ENCODE measurements around the gene RAB4B. TPM values are rescaled to one million over a fixed set of nuclear protein-coding genes. Genes with fewer than 3 reads are reported as not detected.

Gene RAB4B
- total RNA-seq, 1 experiment from 2014 or later = 9.1 TPM

DNA sequence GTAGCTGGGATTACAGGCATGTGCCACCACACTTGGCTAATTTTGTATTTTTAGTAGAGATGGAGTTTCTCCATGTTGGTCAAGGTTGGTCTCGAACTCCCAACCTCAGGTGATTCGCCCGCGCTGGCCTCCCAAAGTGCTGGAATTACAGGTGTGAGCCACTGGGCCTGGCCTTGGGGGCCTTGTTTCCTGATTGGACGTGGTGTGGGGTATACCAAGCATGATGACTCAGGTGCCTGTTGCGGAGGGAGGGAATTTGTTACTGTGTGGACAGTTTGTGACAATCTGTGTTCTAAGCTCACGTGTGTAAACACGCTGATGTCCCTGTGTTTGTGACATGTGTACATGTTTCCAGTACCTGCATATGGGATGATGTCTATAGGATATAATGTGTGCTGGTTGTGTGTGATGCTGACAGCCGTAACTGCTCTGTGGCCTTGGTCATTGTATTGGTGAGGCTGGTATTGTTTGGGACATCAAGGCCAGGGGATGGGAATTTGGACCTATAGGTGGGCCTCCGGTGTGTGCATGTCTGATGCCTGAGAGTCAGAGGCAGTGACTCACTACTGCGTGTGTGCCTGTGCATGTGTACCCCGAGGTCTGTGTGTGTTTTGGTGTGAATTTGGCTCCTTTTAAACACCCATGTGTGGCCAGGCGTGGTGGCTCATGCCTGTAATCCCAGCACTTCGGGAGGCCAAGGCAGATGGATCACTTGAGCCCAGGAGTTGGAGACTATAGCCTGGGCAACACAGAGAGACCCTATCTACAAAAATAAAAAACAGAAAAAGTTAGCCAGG is 19.3 kb downstream of the RAB4B start:
- Histone ChIP-seq H3K4me3 (ENCODE audit: low read depth, low read length, poor library complexity, severe bottlenecking) (peak overlapping the region; percentile 50), H3K9me3 (ENCODE audit: low read depth, low read length, poor library complexity, severe bottlenecking) (no peaks in the 10 kb centered on the region), H3K27ac (ENCODE audit: low read depth, low read length, poor library complexity, severe bottlenecking) (no peak overlapping the region), H3K4me1 (ENCODE audit: insufficient read depth, low read length, poor library complexity, severe bottlenecking) (peaks cover 26% of the 10 kb centered on the region), H3K27me3 (replicated peaks; ENCODE audit: insufficient read depth, low read depth, low read length, poor library complexity) (no peaks in the 10 kb centered on the region), H3K36me3 (ENCODE audit: insufficient read depth, low read length, poor library complexity, severe bottlenecking) (peaks cover 16% of the 10 kb centered on the region)
- TF ChIP-seq EZH2 (IDR thresholded peaks at IDR 0.05; ENCODE audit: borderline replicate concordance, low read depth, low read length, poor library complexity, severe bottlenecking) = no peak
- TF ChIP-seq, protein P1, sequence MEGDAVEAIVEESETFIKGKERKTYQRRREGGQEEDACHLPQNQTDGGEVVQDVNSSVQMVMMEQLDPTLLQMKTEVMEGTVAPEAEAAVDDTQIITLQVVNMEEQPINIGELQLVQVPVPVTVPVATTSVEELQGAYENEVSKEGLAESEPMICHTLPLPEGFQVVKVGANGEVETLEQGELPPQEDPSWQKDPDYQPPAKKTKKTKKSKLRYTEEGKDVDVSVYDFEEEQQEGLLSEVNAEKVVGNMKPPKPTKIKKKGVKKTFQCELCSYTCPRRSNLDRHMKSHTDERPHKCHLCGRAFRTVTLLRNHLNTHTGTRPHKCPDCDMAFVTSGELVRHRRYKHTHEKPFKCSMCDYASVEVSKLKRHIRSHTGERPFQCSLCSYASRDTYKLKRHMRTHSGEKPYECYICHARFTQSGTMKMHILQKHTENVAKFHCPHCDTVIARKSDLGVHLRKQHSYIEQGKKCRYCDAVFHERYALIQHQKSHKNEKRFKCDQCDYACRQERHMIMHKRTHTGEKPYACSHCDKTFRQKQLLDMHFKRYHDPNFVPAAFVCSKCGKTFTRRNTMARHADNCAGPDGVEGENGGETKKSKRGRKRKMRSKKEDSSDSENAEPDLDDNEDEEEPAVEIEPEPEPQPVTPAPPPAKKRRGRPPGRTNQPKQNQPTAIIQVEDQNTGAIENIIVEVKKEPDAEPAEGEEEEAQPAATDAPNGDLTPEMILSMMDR (conservative IDR thresholded peaks at IDR 0.05; ENCODE audit: low read depth, low read length) = no peak
- intact Hi-C loops (cut with micrococcal nuclease; ENCODE audit: unreplicated experiment) = no loop called here
- BruUV-seq (replicated peaks) = no TSS peak
- CTCF ChIA-PET = no interaction called here
- no peak for DNase-seq (ENCODE audit: low spot score)
- POLR2A ChIA-PET (ENCODE audit: low non-redundant PET) = no interaction called here

DNA sequence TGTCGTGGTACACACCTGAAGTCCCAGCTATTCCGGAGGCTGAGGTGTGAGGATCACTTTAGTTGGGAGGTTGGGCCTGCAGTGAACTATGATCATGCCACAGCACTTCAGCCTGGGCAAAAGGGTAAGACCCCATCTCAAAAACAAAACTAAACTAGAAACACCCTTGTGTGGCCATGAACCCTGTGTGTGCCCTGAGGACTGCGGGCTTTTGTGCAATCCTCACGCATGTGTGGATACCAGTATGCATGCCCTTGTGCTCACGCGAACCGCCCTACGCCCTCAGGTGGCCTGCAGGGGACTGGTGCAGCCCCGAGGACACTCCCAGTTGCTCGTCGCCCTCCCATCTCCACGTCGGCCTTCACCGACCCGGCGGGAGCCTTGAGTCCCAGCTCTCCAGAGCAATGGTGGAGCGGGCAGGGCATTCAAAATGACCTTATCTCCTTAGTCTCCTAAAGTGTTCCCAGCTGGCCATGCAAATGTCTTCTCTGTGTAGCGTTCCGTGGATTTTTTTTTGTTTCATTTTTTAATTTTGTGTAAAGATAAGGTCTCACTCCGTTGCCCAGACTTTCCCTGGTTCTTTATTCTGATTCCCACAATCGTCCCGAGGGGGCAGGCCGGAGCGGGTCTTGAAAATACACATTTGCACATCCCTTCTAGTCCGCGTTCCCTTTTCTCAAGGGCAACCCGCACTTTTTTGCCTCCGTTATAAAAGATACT is 20.1 kb downstream of the RAB4B start:
- CTCF ChIA-PET = interaction anchor here (0.7 to 1.0 kb wide), 2 partner anchors 9 to 19 kb away, joined by 5 to 10 read pairs; partner anchors contain the start of gene RAB4B
- TF ChIP-seq, protein P1 (conservative IDR thresholded peaks at IDR 0.05; ENCODE audit: low read depth, low read length) = peak; percentile 57
- no peak for TF ChIP-seq EZH2 (IDR thresholded peaks at IDR 0.05; ENCODE audit: borderline replicate concordance, low read depth, low read length, poor library complexity, severe bottlenecking)
- BruUV-seq (replicated peaks) = no TSS peak
- Histone ChIP-seq H3K27ac (ENCODE audit: low read depth, low read length, poor library complexity, severe bottlenecking) (peak overlapping the region; percentile 62), H3K9me3 (ENCODE audit: low read depth, low read length, poor library complexity, severe bottlenecking) (no peaks in the 10 kb centered on the region), H3K4me3 (ENCODE audit: low read depth, low read length, poor library complexity, severe bottlenecking) (peak overlapping the region; percentile 50), H3K27me3 (replicated peaks; ENCODE audit: insufficient read depth, low read depth, low read length, poor library complexity) (no peaks in the 10 kb centered on the region), H3K36me3 (ENCODE audit: insufficient read depth, low read length, poor library complexity, severe bottlenecking) (peaks cover 21% of the 10 kb centered on the region), H3K4me1 (ENCODE audit: insufficient read depth, low read length, poor library complexity, severe bottlenecking) (peaks cover 34% of the 10 kb centered on the region)
- peak; percentile 34 for DNase-seq (ENCODE audit: low spot score)
- intact Hi-C loops (cut with micrococcal nuclease; ENCODE audit: unreplicated experiment) = loop anchor here (1.0 to 2.0 kb wide), 2 partner anchors 20 to 47 kb away; partner anchors contain the start of genes ACTMAP, RAB4B and SNRPA
- POLR2A ChIA-PET (ENCODE audit: low non-redundant PET) = interaction anchor here (0.7 kb wide), 1 partner anchor 20 kb away, joined by 3 read pairs; the partner anchor contains the start of gene RAB4B

- ChIA-PET CTCF (interaction anchor here (0.6 to 1.0 kb wide), 3 partner anchors 8 to 225 kb away, joined by 5 to 10 read pairs (median 5); partner anchors contain the start of gene RAB4B), POLR2A (ENCODE audit: low non-redundant PET) (interaction anchor here (0.7 kb wide), 1 partner anchor 20 kb away, joined by 3 read pairs; the partner anchor contains the start of gene RAB4B)
- no TSS peak for BruUV-seq (replicated peaks)
- Histone ChIP-seq H3K4me1 (ENCODE audit: insufficient read depth, low read length, poor library complexity, severe bottlenecking) (peaks cover 42% of the 10 kb centered on the region), H3K27me3 (replicated peaks; ENCODE audit: insufficient read depth, low read depth, low read length, poor library complexity) (no peaks in the 10 kb centered on the region), H3K4me3 (ENCODE audit: low read depth, low read length, poor library complexity, severe bottlenecking) (peak within 1 kb of the TSS; percentile 97), H3K27ac (ENCODE audit: low read depth, low read length, poor library complexity, severe bottlenecking) (peak within 1 kb of the TSS; percentile 88), H3K36me3 (ENCODE audit: insufficient read depth, low read length, poor library complexity, severe bottlenecking) (peaks cover 25% of the 10 kb centered on the region), H3K9me3 (ENCODE audit: low read depth, low read length, poor library complexity, severe bottlenecking) (no peaks in the 10 kb centered on the region)
- intact Hi-C loops (cut with micrococcal nuclease; ENCODE audit: unreplicated experiment) = loop anchor here (1.0 to 2.0 kb wide), 2 partner anchors 21 to 48 kb away; partner anchors contain the start of genes ACTMAP, RAB4B and SNRPA
- peak; percentile 100 for DNase-seq (ENCODE audit: low spot score)
- no peak for TF ChIP-seq EZH2 (IDR thresholded peaks at IDR 0.05; ENCODE audit: borderline replicate concordance, low read depth, low read length, poor library complexity, severe bottlenecking)
- TF ChIP-seq, protein P1 (conservative IDR thresholded peaks at IDR 0.05; ENCODE audit: low read depth, low read length) = no peak
These were observed 20.9 kb downstream of the RAB4B start, which contains the start of gene EGLN2 for GRCh38 chr19:40798683-40799557. EGLN2 (plus strand) TSS chr19:40799191; CDS start chr19:40800573, 1,382 bp downstream.
